HUDEP-2 (cell line): ENCODE data around the gene MRPL45.

Experiments used
- DNase-seq, 76 experiments: peaks; one replicate each; lab custom pipeline; 2025; ENCODE audit not compliant: unreplicated experiment in 76 of 76; lab: John Stamatoyannopoulos, UW

MRPL45 gene

GRCh38 chr17:38324772-38325171 is 27.8 kb downstream of the MRPL45 start:
- DNase-seq = no peak

DNA sequence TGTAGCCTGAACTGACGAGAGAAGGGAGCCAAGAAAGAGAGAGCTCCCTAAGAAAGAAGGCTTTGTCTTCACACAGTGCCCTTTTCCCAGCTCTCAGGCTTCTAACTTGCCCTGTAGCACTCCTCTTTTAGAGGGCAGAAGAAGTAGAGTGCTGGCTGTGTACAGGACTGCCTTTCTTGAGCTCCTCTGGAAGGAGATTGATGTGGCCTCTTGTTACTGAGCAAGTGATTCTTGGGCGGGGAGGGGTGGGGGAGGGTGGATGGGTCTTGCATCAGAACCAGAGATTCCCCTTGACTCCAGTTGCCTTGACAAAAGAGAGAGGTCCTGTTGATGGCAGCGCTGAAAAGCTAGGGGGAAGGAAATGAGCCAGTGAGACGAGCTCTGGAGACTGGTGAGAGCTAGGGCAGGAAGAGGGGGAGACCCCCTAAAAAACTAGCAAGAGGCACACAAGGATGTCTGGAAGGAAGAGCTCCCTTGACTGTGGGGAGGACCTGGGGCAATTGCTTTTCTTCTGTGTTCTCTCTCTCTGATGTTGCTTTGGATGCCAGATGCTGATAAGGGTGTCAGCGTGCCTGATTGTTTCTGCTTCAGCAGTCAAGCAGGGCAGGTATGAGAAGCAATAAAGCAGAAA is 28.4 kb downstream of the MRPL45 start:
- DNase-seq = no peak

- DNase-seq = no peak
Measured at GRCh38 chr17:38326996-38327792, 30.2 kb downstream of the MRPL45 start.

- no peak for DNase-seq
Measured at GRCh38 chr17:38327936-38328335, 31.0 kb downstream of the MRPL45 start.

- no peak for DNase-seq
Measured at GRCh38 chr17:38328620-38329019, 31.7 kb downstream of the MRPL45 start.

- no peak for DNase-seq
Measured at GRCh38 chr17:38329284-38329683, 32.3 kb downstream of the MRPL45 start.

DNA sequence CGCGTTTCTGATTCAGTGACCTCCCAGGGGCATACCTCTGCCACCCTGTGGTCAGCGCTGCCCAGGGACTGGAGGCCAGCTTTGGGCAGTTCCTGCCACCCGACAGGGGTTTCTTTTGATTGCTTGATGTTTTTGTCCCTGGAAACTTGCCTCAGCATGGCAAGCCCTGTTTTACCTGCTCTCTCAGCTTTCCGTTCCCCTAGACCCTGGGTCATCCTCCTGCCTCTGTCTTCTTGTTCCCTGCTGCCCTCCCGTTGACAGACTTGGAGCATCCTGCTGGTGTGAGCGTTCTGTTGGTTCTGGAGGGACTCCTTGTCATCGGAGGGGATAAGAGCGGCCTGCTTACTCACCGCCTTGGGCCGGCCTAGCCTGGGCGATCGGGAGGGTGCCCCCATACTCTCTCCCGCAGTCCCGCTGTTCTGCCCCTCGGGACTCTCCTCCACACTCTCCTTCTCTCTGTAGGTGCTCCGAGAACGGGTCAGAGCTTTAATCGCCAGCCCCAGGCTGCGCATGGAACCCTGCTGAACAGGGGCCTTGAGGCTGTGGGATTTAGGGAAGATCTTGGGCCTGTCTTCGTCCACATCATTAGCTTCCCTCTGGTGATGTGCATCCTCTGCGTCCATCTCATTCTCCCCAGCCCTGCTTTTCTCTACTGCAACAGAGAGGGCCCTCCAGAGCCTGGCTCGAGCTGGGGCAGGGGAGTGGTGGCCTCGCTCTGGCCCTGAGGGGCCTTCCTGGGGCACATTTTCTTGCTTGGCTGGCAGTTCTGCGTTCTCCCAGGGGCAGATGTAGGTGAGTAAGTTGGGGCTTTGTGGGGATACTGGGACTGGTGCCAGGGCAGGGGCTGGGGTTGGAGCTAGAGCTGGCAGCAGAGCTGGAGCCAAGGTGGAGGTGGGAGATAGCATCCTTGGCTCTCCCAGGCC is 33.1 kb downstream of the MRPL45 start:
- no peak for DNase-seq

DNA sequence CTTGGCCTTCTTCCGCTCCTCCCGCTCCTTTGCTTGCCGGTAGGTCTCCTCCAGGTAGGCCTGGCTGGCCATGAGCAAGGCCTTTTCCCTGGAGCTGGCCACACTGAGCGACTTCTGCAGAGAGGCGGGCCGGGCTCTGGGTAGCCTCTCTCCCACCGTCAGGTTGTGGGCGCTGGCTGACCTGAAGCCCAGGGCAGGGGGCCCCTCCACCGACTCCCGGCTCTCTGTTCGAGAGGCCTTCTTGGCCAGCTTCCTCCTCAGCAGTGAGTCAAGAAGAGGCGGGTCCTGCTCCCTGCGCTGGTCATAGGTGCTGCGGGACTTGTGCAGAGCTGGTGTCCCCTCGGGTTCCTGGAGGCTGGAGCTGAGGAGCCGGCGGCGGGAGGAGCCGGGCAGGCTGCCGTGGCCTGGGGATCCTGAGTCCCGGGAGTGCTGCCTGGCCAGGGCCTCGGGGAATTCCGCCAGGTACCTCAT is 34.0 kb downstream of the MRPL45 start:
- no peak for DNase-seq

GRCh38 chr17:38332735-38333134 is 35.8 kb downstream of the MRPL45 start:
- DNase-seq = no peak

GRCh38 chr17:38333635-38334295 is 36.8 kb downstream of the MRPL45 start:
- DNase-seq = peak in 49 of 76 experiments; percentile 8 to 67 (median 34)

- no peak for DNase-seq
Measured at GRCh38 chr17:38334480-38335364, 37.8 kb downstream of the MRPL45 start.

- DNase-seq = no peak
Measured at GRCh38 chr17:38336838-38337237, 39.9 kb downstream of the MRPL45 start.

- no peak for DNase-seq
Measured at GRCh38 chr17:38338053-38338452, 41.1 kb downstream of the MRPL45 start.

DNA sequence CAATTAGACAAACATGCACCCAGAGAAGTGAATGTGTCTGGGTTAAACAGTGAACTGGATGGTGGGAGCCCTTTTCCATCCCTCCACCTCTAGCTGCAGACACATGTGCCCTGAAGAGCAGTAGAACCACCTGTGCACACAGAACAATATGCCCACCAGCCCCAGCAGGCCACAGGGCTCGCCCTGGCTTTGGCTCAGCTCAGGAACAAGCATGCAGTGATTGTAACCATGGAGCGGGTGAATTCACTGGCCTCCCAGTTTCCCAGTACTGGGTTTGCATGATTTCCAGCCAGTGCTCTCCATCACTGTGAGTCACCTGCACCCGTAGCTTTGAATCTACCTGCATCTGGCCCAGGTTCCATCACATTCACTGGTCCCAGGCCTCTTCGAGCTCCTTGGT is 41.6 kb downstream of the MRPL45 start:
- no peak for DNase-seq

DNA sequence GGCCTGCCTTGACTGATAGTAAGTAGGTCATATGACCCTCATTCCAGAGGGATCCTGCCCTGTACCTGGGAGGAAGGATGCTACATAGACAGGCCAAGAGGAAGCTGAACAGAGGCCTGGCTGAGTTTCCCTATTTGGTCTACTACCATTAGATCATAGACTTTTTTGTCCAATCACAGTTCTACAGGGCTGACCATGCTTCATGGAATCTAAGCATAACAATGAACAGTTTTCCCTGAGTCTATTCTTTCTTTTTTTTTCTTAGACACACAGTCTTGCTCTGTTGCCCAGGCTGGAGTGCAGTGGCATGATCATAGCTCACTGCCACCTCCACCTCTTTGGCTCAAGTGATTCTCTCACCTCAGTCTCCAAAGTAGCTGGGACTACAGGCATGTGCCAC is 42.9 kb downstream of the MRPL45 start:
- DNase-seq = no peak

- peak in 20 of 76 experiments; percentile 3 to 35 (median 12) for DNase-seq
Measured at GRCh38 chr17:38341035-38341721, 44.2 kb downstream of the MRPL45 start.

DNA sequence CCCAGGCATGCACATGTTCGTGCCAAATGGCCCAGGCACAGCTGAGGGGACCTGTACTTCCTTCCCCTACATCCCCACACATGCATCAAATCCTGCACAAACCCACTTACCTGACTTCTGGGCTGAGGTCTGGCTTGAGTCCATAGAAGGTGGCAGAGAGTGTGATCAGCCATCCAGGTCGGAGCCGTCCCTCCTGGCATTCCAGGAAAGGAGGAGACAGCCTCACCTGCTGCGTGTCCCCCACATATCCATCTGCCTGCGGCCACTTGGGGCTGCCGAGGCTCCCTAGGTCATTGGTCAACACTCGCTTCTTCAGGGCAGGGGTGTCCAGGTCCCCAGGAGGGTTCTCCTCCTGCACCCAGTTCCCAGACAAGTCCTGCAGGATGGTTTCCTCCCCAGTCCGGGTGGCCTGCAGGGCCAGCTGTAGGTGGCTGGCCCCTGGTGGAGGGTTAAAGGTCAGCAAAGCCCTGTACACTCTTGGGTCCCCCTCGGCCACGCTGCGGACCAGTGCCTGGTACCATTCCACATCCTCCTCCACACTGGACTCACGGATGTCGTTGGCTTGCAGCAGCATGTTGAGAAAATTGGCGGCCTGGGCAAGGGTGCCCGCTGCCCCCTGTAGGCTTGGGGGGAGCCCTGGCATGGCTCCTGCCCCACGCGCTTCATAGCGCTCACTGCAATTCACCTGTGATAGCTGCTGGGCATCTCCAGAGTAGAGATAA is 46.1 kb downstream of the MRPL45 start:
- no peak for DNase-seq
